ENCODE measurements around the gene SPRED1. TPM values are rescaled to one million over a fixed set of nuclear protein-coding genes. Genes with fewer than 3 reads are reported as not detected.

The SPRED1 gene
- total and polyA plus RNA-seq, 9 of the 15 experiments (the other 6 are each of a cell fraction or from before 2014, with no cell fraction given) = 2.8 to 17.4 (median 7.9) TPM

GRCh38 chr15:38401106-38401505 is 148.5 kb downstream of the SPRED1 start:
- no peak overlapping the region for H2AFZ ChIP-seq (ENCODE audit: low read depth, low read length)
- POLR2A ChIA-PET = interaction anchor here (1.0 kb wide), 1 partner anchor 27 kb away, joined by 3 read pairs; no protein-coding TSS in a partner anchor
- no peak for TF ChIP-seq ADNP (tag; IDR thresholded peaks at IDR 0.05)
- no peak for TF ChIP-seq ZNF184 (CRISPR knock-in tag; IDR thresholded peaks at IDR 0.05)
- TF ChIP-seq TAF9B (IDR thresholded peaks at IDR 0.05; ENCODE audit: partially characterized antibody) = no peak

GRCh38 chr15:38401701-38402100 is 149.1 kb downstream of the SPRED1 start:
- no peaks in the 10 kb centered on the region for H4K20me1 ChIP-seq (replicated peaks; ENCODE audit: control insufficient read depth, insufficient read depth, low read length)
- no peaks in the 10 kb centered on the region for H3K79me2 ChIP-seq (ENCODE audit: control insufficient read depth, insufficient read depth, low read length)
- H3K36me3 ChIP-seq (ENCODE audit: control insufficient read depth, insufficient read depth, low read length) = no peaks in the 10 kb centered on the region
- DNase-seq (ENCODE audit: extremely low read depth in 1 of 4, low spot score in 3 of 4) (no peak), ATAC-seq (no peak), FAIRE-seq (no peak)
- H3K4me1 ChIP-seq (replicated peaks in 1 of 2; ENCODE audit: control insufficient read depth in 2 of 2, insufficient read depth in 2 of 2, low read length in 2 of 2) = no peaks in the 10 kb centered on the region
- in situ Hi-C loops (cut with MboI) = no loop called here
- H3K4me3 ChIP-seq = no peak overlapping the region
- no peak overlapping the region for H3K9ac ChIP-seq (ENCODE audit: insufficient read depth in 1 of 2, low read depth in 2 of 2, low read length in 2 of 2)
- H3K9me1 ChIP-seq (ENCODE audit: control insufficient read depth, insufficient read depth, low read length) = no peaks in the 10 kb centered on the region
- peaks cover 9 to 11% of the 10 kb centered on the region in 2 experiments for H3K27me3 ChIP-seq (ENCODE audit: control insufficient read depth in 2 of 2, insufficient read depth in 2 of 2, low read length in 2 of 2)
- H3K27ac ChIP-seq (ENCODE audit: extremely low read depth, low read depth, low read length) = no peak overlapping the region
- intact Hi-C loops (cut with micrococcal nuclease) = no loop called here
- no TSS peak for BruUV-seq (replicated peaks)
- ChIA-PET POLR2A (interaction anchor here (1.0 kb wide), 1 partner anchor 27 kb away, joined by 3 read pairs; no protein-coding TSS in a partner anchor), CTCF (ENCODE audit: low intra/inter-chr PET ratio) (no interaction called here)
- 15% methylated on average over 5 of the region's 5 CpGs for WGBS (ENCODE audit: insufficient coverage, low coverage, missing lambda C conversion rate)
- H3K4me2 ChIP-seq (ENCODE audit: insufficient read depth, low read length) = no peak overlapping the region
- H3K9me3 ChIP-seq (replicated peaks; ENCODE audit: control insufficient read depth, insufficient read depth, low read depth, low read length) = no peaks in the 10 kb centered on the region
- H2AFZ ChIP-seq (ENCODE audit: low read depth, low read length) = no peak overlapping the region
- TF ChIP-seq PCBP2 (IDR thresholded peaks at IDR 0.05; ENCODE audit: low read depth, low read length, poor library complexity, severe bottlenecking) = no peak
- TF ChIP-seq SETDB1 (IDR thresholded peaks at IDR 0.05; ENCODE audit: low read length) = no peak
- TF ChIP-seq PKNOX1 (IDR thresholded peaks at IDR 0.05) = no peak
- no peak for TF ChIP-seq ZNF398 (CRISPR knock-in tag; IDR thresholded peaks at IDR 0.05)
- no peak for TF ChIP-seq PCBP1 (IDR thresholded peaks at IDR 0.05; ENCODE audit: low read depth, low read length, poor library complexity, severe bottlenecking)
- TF ChIP-seq YY1 (IDR thresholded peaks at IDR 0.05; ENCODE audit: borderline replicate concordance in 1 of 3, control insufficient read depth in 1 of 3, extremely low read depth in 1 of 3, insufficient read depth in 3 of 3, insufficient read length in 1 of 3, insufficient replicate concordance in 2 of 3, low read depth in 1 of 3, low read length in 2 of 3) = no peak
- TF ChIP-seq SMAD3 (CRISPR knock-in tag; conservative IDR thresholded peaks at IDR 0.05) = no peak
- TF ChIP-seq ZBTB12 (CRISPR knock-in tag; IDR thresholded peaks at IDR 0.05) = no peak

More at GRCh38 chr15:38401106-38401505, 148.5 kb downstream of the SPRED1 start:
- Histone ChIP-seq H3K4me3 (no peak overlapping the region), H3K27ac (ENCODE audit: extremely low read depth, low read depth, low read length) (no peak overlapping the region), H3K4me2 (ENCODE audit: insufficient read depth, low read length) (no peak overlapping the region), H3K4me1 (replicated peaks in 1 of 2; ENCODE audit: control insufficient read depth in 2 of 2, insufficient read depth in 2 of 2, low read length in 2 of 2) (no peaks in the 10 kb centered on the region), H4K20me1 (replicated peaks; ENCODE audit: control insufficient read depth, insufficient read depth, low read length) (no peaks in the 10 kb centered on the region), H3K36me3 (ENCODE audit: control insufficient read depth, insufficient read depth, low read length) (no peaks in the 10 kb centered on the region), H3K9ac (ENCODE audit: insufficient read depth in 1 of 2, low read depth in 2 of 2, low read length in 2 of 2) (no peak overlapping the region), H3K9me1 (ENCODE audit: control insufficient read depth, insufficient read depth, low read length) (no peaks in the 10 kb centered on the region), H3K79me2 (ENCODE audit: control insufficient read depth, insufficient read depth, low read length) (no peaks in the 10 kb centered on the region), H3K9me3 (replicated peaks; ENCODE audit: control insufficient read depth, insufficient read depth, low read depth, low read length) (no peaks in the 10 kb centered on the region), H3K27me3 (ENCODE audit: control insufficient read depth in 2 of 2, insufficient read depth in 2 of 2, low read length in 2 of 2) (peaks cover 4 to 11% of the 10 kb centered on the region in 2 experiments; a peak in 3 of 5 replicates)
- no TSS peak for BruUV-seq (replicated peaks)
- DNase-seq (ENCODE audit: extremely low read depth in 1 of 4, low spot score in 3 of 4) (no peak), FAIRE-seq (no peak), ATAC-seq (no peak)
- CTCF ChIA-PET (ENCODE audit: low intra/inter-chr PET ratio) = no interaction called here
- intact Hi-C loops (cut with micrococcal nuclease) = no loop called here
- in situ Hi-C loops (cut with MboI) = no loop called here
- WGBS (ENCODE audit: insufficient coverage, low coverage, missing lambda C conversion rate) = 17% methylated on average over 6 of the region's 6 CpGs
